Endodermal cell (in vitro differentiated cells): ENCODE results near the gene EHD4. TPM values are rescaled to one million over a fixed set of nuclear protein-coding genes. Genes with fewer than 3 reads are reported as not detected.

Experiments used
- DNase-seq: peaks from one replicate; pipeline ENCODE4 v3.0.0-alpha.2; 2017
- H3K27ac ChIP-seq: 2 replicates; pipeline ENCODE4 v1.5.1; 2013; ENCODE audit warnings: mild to moderate bottlenecking, low read depth, low read length, moderate library complexity
- H3K27me3 ChIP-seq: 2 replicates; pipeline ENCODE4 v1.6.1; 2013; ENCODE audit warnings: mild to moderate bottlenecking, low read length, moderate library complexity; ENCODE audit not compliant: insufficient read depth, control insufficient read depth, poor library complexity, severe bottlenecking
- H3K36me3 ChIP-seq: 2 replicates; pipeline ENCODE4 v1.7.0; 2013; ENCODE audit warnings: mild to moderate bottlenecking, low read length, moderate library complexity; ENCODE audit not compliant: control insufficient read depth, insufficient read depth
- H3K4me1 ChIP-seq: one replicate; pipeline ENCODE4 v1.7.0; 2013; ENCODE audit warnings: low read length; ENCODE audit not compliant: control insufficient read depth, insufficient read depth
- H3K4me3 ChIP-seq: 2 replicates; pipeline ENCODE4 v1.5.1; 2013; ENCODE audit warnings: mild to moderate bottlenecking, low read length, moderate library complexity
- H3K9ac ChIP-seq: 2 replicates; pipeline ENCODE4 v1.6.1; 2013; ENCODE audit warnings: mild to moderate bottlenecking, low read length, moderate library complexity; ENCODE audit not compliant: poor library complexity, severe bottlenecking; ENCODE audit errors: extremely low read depth
- H3K9me3 ChIP-seq: 2 replicates; pipeline ENCODE4 v1.6.1; 2013; ENCODE audit warnings: mild to moderate bottlenecking, low read length, moderate library complexity; ENCODE audit not compliant: control insufficient read depth
- H3K27ac Mint-ChIP-seq: 2 replicates; pipeline ENCODE4 v1.8.0; 2020; ENCODE audit warnings: mixed read lengths
- H3K27me3 Mint-ChIP-seq: 2 replicates; pipeline ENCODE4 v1.8.0; 2021; ENCODE audit warnings: mild to moderate bottlenecking, mixed read lengths; ENCODE audit not compliant: insufficient read depth
- H3K36me3 Mint-ChIP-seq: 2 replicates; pipeline ENCODE4 v1.8.0; 2020; ENCODE audit warnings: low read depth, mixed read lengths
- H3K4me1 Mint-ChIP-seq: 2 replicates; pipeline ENCODE4 v1.8.0; 2020; ENCODE audit warnings: mixed read lengths
- H3K4me3 Mint-ChIP-seq: 2 replicates; pipeline ENCODE4 v1.8.0; 2020; ENCODE audit warnings: mild to moderate bottlenecking, moderate library complexity, mixed read lengths
- H3K9me3 Mint-ChIP-seq: 2 replicates; pipeline ENCODE4 v1.8.0; 2020; ENCODE audit warnings: mild to moderate bottlenecking, mixed read lengths
- CTCF ChIP-seq: fragments of 200-600 bp; sonication (generic); conservative IDR thresholded peaks from 2 replicates; pipeline ENCODE4 v1.5.0; 2021; ENCODE audit warnings: antibody characterized with exemption, mild to moderate bottlenecking
- WGBS, 2 experiments: methylation state at CpG; one replicate each; pipeline versions ENCODE4 v1.1.5 to v1.1.7; 2013; ENCODE audit warnings: missing lambda C conversion rate in 2 of 2, mixed read lengths in 1 of 2; ENCODE audit not compliant: insufficient coverage in 1 of 2, insufficient read length in 1 of 2; 5-methylcytosine and 5-hydroxymethylcytosine counted together
- total RNA-seq, 2 donors: library from RNA; stranded (reverse); fragmentation: NEBNext Ultra II Directional in 1 of 2; extraction: Animal tissue kit (Norgen Biotek cat#: 25700) in 1 of 2; gene quantifications; 2 replicates in 1 of 2; 3 replicates in 1 of 2; pipeline ENCODE4 v1.2.1, GENCODE V29; 2021

EHD4 gene
- total RNA-seq, 2 donors from 2014 or later = 16.9 to 17.3 TPM

- Mint-ChIP-seq H3K27ac (no peak overlapping the region), H3K9me3 (no peaks in the 10 kb centered on the region), H3K27me3 (no peaks in the 10 kb centered on the region), H3K4me3 (no peak overlapping the region), H3K36me3 (peaks cover 18% of the 10 kb centered on the region), H3K4me1 (peaks cover 26% of the 10 kb centered on the region)
- Histone ChIP-seq H3K27me3 (no peaks in the 10 kb centered on the region), H3K4me1 (peaks cover 12% of the 10 kb centered on the region), H3K9me3 (no peaks in the 10 kb centered on the region), H3K36me3 (peaks cover 18% of the 10 kb centered on the region), H3K4me3 (no peak overlapping the region), H3K27ac (no peak overlapping the region), H3K9ac (no peak overlapping the region)
- TF ChIP-seq CTCF = no peak
- no peak for DNase-seq
- 88 to 94% methylated on average over 7 to 8 of the region's 8 CpGs for WGBS, 2 experiments
Measured at GRCh38 chr15:41918506-41919126, 53.7 kb downstream of the EHD4 start.

GRCh38 chr15:41917767-41918430 lies 54.5 kb downstream of the EHD4 start:
- no peak overlapping the region for H3K27ac Mint-ChIP-seq
- H3K36me3 ChIP-seq = peaks cover 23% of the 10 kb centered on the region
- peaks cover 19% of the 10 kb centered on the region for H3K36me3 Mint-ChIP-seq
- no peaks in the 10 kb centered on the region for H3K27me3 Mint-ChIP-seq
- no peak overlapping the region for H3K9ac ChIP-seq
- WGBS, 2 experiments = 87 to 93% methylated on average over 8 to 10 of the region's 10 CpGs
- H3K9me3 ChIP-seq = no peaks in the 10 kb centered on the region
- H3K27me3 ChIP-seq = no peaks in the 10 kb centered on the region
- H3K9me3 Mint-ChIP-seq = no peaks in the 10 kb centered on the region
- peaks cover 26% of the 10 kb centered on the region for H3K4me1 Mint-ChIP-seq
- no peak overlapping the region for H3K4me3 ChIP-seq
- no peak for TF ChIP-seq CTCF
- H3K4me1 ChIP-seq = peaks cover 12% of the 10 kb centered on the region
- H3K27ac ChIP-seq = no peak overlapping the region
- no peak overlapping the region for H3K4me3 Mint-ChIP-seq
- DNase-seq = no peak

- Mint-ChIP-seq H3K9me3 (no peaks in the 10 kb centered on the region), H3K4me3 (no peak overlapping the region), H3K4me1 (peaks cover 6% of the 10 kb centered on the region), H3K36me3 (peaks cover 29% of the 10 kb centered on the region), H3K27me3 (no peaks in the 10 kb centered on the region), H3K27ac (no peak overlapping the region)
- H3K27ac ChIP-seq = no peak overlapping the region
- H3K36me3 ChIP-seq = peaks cover 27% of the 10 kb centered on the region
- no peak overlapping the region for H3K9ac ChIP-seq
- 89 to 92% methylated on average over 4 to 6 of the region's 6 CpGs for WGBS, 2 experiments
- H3K27me3 ChIP-seq = no peaks in the 10 kb centered on the region
- DNase-seq = no peak
- no peak overlapping the region for H3K4me3 ChIP-seq
- TF ChIP-seq CTCF = no peak
- H3K9me3 ChIP-seq = no peaks in the 10 kb centered on the region
- H3K4me1 ChIP-seq = peaks cover under 1% of the 10 kb centered on the region
Measured at GRCh38 chr15:41915255-41915994, 56.9 kb downstream of the EHD4 start.
